GM12891 (cell line): Measurements from ENCODE around the gene CHI3L1. TPM values are rescaled to one million over a fixed set of nuclear protein-coding genes. Genes with fewer than 3 reads are reported as not detected.
"Not testable (repeated sequence)": the region's sequence is repeated elsewhere in the genome, so short reads cannot be mapped to it uniquely, and the experiment has no call there.

Experiments used
- DNase-seq: peaks from one replicate; pipeline ENCODE4 v3.0.0; 2011; ENCODE audit warnings: low spot score; ENCODE audit not compliant: insufficient read length
- FAIRE-seq: peaks from 2 replicates; lab custom pipeline; 2011; peaks lifted over from hg19 to GRCh38; lab: Jason Lieb, UNC
- PAX5 ChIP-seq: IDR thresholded peaks from 2 replicates; pipeline ENCODE4 v1.6.1; 2011; ENCODE audit warnings: low read length, moderate library complexity, mild to moderate bottlenecking; ENCODE audit not compliant: insufficient read depth, severe bottlenecking
- POLR2A ChIP-seq: IDR thresholded peaks from 2 replicates; pipeline ENCODE4 v1.6.1; 2011; ENCODE audit warnings: low read depth, low read length, control low read depth
- POLR2AphosphoS5 ChIP-seq: IDR thresholded peaks from 2 replicates; pipeline ENCODE4 v1.6.1; 2011; ENCODE audit warnings: low read depth, low read length, control low read depth
- POU2F2 ChIP-seq: IDR thresholded peaks from 2 replicates; pipeline ENCODE4 v1.6.1; 2011; ENCODE audit warnings: low read depth, mild to moderate bottlenecking, control low read depth, low read length, moderate library complexity
- SPI1 ChIP-seq: IDR thresholded peaks from 2 replicates; pipeline ENCODE4 v1.6.1; 2011; ENCODE audit warnings: low read depth, low read length, control low read depth
- TAF1 ChIP-seq: IDR thresholded peaks from 2 replicates; pipeline ENCODE4 v1.6.1; 2011; ENCODE audit warnings: low read depth, low read length, control low read depth
- polyA plus RNA-seq: library from polyadenylated mRNA; unstranded; fragments of >200 nt; gene quantifications from one replicate; pipeline ENCODE4 v1.2.1, GENCODE V29; 2012; ENCODE audit warnings: low read depth, missing spikeins, inconsistent platforms; ENCODE audit not compliant: missing spikeins

CHI3L1 gene
- polyA plus RNA-seq = 0.69 TPM

GRCh38 chr1:203186446-203187303 lies at the start of gene CHI3L1:
TSS of gene CHI3L1 (minus strand) at chr1:203186704. CDS start at chr1:203186623, 81 bp downstream.
- DNase-seq (no peak), FAIRE-seq (no peak)

DNA sequence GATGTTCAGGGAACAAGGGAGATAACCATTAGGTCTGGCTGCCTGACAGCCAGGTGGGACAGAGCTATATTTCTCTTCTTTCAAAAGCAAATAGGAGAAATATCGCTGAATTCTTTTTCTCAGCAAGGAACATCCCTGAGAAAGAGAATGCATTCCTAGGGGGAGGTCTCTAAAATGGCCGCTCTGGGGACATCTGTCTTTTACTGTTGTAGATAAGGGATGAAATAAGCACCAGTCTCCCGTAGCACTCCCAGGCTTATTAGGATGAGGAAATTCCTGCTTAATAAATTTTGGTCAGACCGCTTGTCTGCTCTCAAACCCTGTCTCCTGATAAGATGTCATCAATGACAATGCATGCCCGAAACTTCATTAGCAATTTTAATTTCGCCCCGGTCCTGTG lies 48.4 kb upstream of the CHI3L1 start:
- not testable (repeated sequence) for FAIRE-seq, DNase-seq

More at GRCh38 chr1:203186446-203187303, at the start of gene CHI3L1:
- TF ChIP-seq TAF1 (no peak), POU2F2 (no peak), POLR2AphosphoS5 (no peak), PAX5 (no peak), POLR2A (no peak), SPI1 (no peak)

DNA sequence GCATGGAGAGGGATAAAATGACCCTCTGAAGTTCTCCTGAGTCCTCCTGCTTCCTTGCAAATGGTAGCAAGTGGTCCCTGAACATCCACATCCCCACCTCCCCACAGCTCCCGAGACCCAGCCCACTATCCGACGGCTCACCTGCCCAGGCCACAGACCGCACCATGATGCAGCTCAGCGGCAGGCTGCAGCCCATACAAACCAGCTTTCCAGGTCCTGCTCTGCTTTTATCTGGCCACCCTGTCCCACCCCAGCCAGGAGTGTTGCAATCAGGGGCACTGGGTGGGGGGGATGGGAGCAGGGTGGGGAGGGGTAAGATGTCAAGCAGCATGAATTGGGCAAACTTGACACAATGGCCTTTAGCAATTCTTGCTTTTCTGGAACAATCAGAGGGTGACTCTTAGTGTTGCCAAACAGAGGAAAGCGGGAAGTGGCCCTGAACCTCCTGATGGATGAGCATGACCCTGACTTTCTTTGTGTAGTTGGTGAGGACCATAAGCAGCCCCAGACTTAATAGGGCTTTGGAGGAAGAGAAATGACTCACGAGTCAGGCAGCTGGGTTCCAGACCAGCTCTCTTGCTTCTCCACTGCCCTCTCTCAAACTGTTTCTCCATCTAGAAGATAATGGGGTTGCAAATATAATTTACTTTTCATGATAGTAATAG lies 43.1 kb upstream of the CHI3L1 start, which contains the start of gene CHIT1:
TSS of gene CHIT1 (minus strand) at position 203 of the 665 bp plus-strand sequence. CDS start at position 166, 37 bp downstream.
- DNase-seq = no peak
- TF ChIP-seq TAF1 (no peak), SPI1 (no peak), PAX5 (no peak)
- no peak for FAIRE-seq

GRCh38 chr1:203228670-203229069 lies 42.2 kb upstream of the CHI3L1 start:
- DNase-seq (no peak), FAIRE-seq (no peak)
- TF ChIP-seq POU2F2 = no peak
- TF ChIP-seq PAX5 = no peak
- no peak for TF ChIP-seq SPI1
- no peak for TF ChIP-seq TAF1
- TF ChIP-seq POLR2AphosphoS5 = no peak
- no peak for TF ChIP-seq POLR2A

DNA sequence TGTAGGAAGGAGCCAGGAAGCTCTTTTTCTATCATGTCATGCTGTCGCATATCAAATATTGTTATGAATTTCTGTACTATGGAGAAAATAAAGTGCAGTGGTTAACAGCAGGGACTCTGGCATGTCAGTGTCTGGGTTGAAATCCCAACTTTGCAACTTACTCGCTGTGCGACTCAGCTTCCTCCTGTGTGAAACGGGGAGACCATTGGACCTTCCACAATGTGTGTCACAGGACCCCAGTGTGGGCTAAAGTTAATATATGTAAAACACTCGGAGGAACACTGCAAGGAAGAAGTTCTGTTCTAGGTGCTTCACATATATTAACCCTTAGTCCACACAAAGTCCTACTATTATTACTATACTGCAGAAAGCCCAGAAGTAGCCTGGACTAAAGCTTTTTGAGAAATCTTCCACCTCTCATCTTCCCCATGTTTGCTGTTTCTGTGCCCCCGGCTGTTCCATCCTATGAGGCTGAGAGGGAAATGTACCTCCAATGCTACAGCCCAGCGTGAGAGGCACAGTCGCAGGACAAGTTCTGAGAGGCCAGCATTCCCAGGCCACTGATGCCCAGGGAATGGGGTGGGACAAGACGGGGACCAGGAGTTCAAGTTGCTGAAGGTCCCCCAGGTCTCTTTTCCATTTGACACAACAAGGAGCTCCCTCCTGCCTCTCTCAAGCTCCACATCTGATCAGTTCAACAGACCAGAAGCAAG lies 41.0 kb upstream of the CHI3L1 start:
- TF ChIP-seq PAX5 = no peak
- no peak for TF ChIP-seq POLR2A
- TF ChIP-seq POLR2AphosphoS5 = no peak
- no peak for TF ChIP-seq TAF1
- no peak for TF ChIP-seq POU2F2
- no peak for TF ChIP-seq SPI1
- DNase-seq = no peak
- no peak for FAIRE-seq

- FAIRE-seq (no peak), DNase-seq (no peak)
- no peak for TF ChIP-seq POLR2A
- no peak for TF ChIP-seq POLR2AphosphoS5
- no peak for TF ChIP-seq POU2F2
- no peak for TF ChIP-seq PAX5
These were observed 38.6 kb upstream of the CHI3L1 start for GRCh38 chr1:203225071-203225470.

DNA sequence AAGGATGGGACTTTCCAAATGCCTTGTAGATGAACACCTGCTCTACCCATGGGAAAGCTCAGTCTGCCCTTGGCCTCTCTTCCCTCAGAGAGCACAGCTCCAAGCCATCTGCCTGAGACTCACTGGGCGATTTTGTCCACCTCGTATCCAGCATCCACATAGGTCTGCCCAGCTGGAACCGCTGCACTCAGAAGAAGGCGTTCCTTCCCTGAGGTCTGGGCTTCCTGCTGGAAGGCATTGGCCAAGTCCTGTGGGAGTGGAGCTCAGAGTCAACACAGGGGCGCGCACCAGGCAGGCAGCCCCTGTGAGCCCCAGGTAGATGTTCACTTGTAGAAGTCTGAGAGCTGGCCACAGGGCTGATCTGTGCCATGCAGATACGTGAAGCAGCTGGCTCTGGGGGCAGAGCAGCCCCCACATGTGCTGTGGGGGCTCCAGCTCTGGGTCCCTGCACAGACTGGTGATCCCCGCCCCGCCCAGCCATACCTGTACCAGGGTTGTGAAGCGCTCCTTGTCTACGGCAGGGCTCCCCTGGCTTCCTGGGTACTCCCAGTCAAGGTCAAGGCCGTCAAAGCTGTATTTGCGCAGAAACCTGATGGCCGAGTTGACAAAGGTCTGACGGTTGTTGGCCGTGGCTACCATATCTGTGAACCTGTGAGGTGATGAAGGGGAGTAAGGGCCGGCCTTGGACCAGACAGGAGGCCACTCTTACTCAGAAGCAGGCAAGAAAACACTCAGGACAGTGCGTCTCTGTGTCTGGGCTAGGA lies 36.7 kb upstream of the CHI3L1 start:
- no peak for TF ChIP-seq PAX5
- TF ChIP-seq TAF1 = no peak
- TF ChIP-seq POU2F2 = no peak
- no peak for TF ChIP-seq SPI1
- no peak for TF ChIP-seq POLR2AphosphoS5
- TF ChIP-seq POLR2A = no peak
- FAIRE-seq (no peak), DNase-seq (no peak)

DNA sequence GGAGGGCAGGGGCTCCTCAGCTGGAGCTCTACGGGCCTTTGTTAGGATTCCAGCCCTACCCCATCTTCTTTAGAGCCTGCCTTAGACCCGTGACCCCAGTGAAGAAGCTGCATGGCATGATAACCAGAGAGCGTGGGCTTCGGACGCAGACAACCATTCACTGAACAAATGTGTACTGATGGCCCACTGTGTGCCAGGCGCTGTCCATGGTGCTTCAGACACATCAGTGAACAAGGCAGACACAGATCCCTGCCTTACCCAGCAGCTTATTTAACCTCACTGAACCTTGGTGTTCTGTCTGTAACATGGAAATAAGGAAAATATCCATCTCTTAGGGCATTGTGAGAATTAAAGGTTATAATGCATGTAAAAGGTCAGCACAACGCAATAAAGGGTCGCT lies 33.4 kb upstream of the CHI3L1 start:
- DNase-seq = no peak
- no peak for FAIRE-seq
- TF ChIP-seq TAF1 (no peak), POLR2AphosphoS5 (no peak), POLR2A (no peak)

DNA sequence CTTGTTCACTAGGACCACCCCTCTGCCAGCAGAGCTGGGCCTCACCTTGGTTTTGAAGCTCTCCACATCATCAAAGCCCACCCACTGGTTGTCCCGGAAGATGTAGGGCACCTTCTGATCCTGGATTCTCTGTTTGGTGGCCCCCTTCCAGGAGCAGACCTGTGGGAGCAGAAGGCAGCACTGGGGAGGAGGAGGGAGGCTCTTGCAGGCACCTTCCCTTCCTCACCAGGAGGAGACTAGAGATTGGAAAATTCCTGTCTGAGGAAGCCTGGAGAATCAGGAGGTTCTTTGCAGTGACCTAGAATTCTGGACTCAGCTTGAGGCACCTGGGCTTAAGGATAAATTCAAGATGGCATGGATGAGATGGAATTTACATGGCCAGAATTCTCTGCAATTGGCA lies 32.7 kb upstream of the CHI3L1 start:
- FAIRE-seq = no peak
- no peak for TF ChIP-seq PAX5
- no peak for DNase-seq

GRCh38 chr1:203217668-203218067 lies 31.2 kb upstream of the CHI3L1 start:
- DNase-seq = no peak
- TF ChIP-seq PAX5 = no peak
- no peak for TF ChIP-seq SPI1
- no peak for TF ChIP-seq POU2F2
- TF ChIP-seq POLR2AphosphoS5 = no peak
- no peak for TF ChIP-seq POLR2A
- TF ChIP-seq TAF1 = no peak
- no peak for FAIRE-seq
